Cortex of kidney (tissue), 1 donor: ENCODE data around the gene CHRND.

Experiments used
- DNase-seq: peaks from one replicate; lab custom pipeline; 2025; lab: John Stamatoyannopoulos, UW

The CHRND gene

DNA sequence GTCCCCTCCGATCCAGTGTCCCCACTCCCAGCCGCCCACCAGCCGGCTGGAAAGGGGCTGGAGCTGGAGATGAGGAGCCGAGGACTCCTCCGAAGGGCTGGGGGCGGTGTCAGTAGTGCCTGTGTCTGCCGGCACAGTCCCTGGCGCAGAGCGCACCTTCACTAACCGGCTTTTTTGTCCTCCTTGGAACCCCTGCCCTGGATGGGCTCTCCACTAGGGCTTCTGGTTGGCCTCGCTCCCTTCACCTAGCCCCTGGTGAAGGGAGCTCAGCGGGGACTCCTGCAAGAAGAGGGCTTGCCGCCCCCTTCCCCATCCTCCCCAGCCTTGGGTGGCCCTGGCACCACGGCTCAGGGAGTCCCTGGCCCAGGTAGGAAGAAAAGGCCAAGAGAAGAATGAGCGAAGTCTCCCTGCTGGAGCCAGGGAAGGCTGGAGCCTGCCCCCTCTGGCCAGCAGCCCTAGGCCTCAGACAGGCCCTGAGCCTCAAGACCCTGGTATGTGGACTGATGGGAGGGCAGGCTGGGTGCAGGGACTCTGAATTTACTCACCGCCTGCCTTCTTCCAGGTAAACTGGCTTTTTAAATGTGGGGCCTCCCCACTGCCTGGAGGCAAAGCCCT is 37.8 kb upstream of the CHRND start:
- no peak for DNase-seq

DNA sequence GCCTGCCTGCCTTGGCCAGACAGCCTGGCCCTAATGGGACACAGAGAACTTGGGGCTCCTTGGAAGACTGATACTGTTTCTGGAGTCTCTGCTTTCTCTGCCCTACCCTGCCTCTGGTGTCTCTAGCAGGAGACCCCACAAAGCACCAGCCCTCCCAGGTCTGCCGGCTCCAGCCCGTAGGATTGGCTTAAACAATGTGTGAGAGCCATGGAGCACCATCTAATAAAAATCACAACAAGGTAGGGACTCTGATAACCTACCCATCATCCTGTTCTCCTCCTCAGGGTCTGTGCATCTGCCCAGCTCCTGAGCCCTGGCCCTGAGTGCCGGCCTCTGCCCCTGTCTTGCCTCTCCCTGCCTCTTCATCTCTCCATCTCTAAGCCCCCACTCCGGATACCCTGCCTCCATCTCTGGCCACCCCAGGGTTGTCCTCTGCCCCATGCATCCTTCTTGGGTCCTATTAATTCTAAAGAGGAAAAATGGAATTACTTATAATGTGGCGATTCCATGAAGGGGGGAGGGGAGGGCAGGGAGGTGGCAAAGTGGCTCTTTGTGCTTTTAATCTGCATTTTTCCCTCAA is 37.1 kb upstream of the CHRND start:
- DNase-seq = no peak

DNA sequence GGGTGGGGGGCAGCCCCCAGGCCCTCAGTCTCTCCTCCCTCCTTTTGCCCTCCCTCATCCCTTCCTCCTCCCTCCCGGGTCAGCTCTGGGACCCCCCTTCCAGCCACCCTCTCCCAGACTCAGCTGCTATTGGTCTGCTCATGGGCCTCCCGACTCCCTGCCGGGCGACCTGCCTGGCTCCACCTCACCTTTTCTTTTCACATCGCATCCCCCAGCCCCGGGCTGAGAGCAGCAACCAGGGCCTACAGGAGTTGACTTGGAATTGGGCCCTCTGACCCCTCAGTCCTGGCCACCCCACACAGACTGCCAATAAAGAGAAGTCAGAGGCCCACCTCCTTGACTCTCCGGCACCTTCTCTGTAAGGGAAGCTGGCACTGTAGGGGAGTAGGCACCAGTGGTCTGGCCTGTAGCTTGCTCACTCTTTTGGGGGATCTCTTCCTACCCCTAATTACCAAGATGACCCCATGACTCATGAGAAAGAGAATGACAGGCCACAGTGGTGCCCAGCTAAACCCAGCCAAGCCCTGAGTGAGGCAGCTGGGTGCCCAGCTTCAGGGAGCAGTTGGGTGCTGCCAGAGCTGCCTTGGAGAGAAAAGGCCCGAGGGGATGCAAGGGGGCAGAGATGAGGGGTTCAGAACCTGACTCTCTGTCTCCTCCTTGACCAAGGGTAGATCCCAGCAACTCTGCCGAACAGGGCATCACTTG is 36.3 kb upstream of the CHRND start:
- DNase-seq = no peak

DNA sequence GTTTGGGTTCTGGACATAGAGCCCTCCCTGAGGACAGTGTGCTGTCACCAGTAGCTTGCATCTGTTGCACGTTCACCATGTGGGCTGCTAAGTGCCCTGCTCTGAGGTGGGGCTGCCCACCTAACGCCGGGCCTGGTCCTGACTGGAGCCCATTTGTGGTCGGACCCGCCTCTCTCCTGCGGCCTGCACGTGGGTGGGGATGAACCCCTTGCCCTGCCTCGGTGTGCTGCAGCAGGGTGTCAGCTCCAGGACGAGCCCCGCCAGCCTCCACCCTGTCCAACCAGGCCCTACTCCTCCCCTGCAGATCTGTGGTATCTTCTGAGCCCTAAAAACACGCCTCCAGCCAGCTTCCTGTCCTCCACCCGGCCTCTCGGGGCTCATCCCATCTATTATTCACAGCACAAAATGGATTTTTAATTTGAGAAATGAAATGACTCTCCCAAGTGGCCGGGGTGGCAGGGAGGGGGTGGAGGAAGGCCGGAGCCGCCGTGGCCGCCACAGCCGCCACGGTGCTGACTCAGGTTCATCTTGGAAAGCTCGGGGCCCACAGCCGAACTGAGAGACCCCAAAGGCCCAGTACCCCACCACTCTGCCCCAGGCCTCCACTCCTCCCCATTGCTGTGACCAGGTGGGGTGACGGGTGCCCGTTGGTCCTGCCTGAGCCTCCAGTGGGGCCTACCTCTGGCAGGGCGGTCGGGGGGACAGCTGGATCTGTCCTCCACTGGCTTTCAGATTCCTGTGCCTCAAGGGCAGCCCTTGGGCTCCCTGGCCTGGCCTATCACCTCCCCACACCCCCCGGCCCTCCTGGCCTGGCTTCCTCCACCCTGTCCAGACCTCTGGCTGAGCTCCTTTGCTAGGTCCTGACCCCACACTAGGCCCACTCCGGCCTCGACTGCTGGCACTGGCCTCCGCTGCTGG is 35.5 kb upstream of the CHRND start:
- no peak for DNase-seq

DNA sequence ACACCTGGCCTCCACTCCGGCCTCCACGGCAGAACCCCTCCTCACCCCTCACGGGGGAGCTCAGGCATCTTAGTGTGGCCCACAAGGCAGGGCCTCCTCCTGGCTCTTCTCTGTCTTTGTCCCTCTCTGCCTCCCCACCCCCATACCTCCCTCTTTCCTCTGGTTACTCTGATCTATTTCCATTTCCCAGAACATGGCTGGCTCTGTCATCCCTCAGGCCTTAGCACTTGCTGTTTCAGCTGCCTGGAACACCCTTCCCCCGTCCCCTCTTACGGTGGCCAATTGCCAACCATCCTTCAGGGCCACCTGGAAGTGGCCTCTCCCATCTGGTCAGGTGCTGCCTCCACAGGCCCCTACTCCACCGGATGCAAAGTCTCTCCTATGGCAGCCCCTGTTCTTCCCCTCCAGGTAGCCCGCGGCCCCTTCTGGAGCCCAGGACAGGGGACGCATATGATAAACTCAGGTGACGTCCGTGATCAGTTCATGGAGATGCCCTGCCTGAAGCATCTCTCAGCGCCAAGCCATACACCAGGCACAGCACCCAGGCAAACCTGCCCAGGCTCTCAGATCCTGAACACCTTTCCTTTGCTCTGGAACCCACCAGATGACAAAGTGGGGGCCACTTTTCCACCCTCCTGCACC is 34.7 kb upstream of the CHRND start:
- DNase-seq = no peak

DNA sequence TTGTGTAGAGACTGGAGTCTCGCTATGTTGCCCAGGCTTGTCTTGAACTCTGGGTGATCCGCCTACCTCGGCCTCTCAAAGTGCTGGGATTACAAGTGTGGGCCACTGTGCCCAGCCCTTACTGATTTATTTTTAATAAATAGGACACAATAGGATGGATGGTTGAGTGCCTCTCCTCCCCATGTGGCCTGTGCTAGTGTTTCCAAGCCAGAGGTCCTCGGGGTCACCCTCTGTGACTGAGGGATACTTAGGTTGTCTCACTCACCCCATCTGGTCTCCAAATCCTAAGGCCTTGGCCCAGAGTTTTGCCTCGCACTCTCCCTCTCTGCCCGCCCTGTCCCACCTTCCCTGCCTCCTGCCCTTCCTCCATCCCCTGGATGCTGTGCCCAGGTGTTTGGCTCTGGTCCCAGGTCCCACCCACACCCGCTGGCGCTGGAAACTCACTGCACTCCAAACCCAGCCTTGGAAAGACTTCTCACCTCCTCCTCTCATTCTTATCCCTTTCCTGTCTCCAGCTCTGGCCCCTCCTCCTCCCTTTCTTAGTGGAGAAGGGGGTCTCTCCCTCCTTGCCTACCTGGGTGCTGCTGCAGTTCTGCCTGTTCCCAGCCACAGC is 33.6 kb upstream of the CHRND start:
- DNase-seq = no peak

DNA sequence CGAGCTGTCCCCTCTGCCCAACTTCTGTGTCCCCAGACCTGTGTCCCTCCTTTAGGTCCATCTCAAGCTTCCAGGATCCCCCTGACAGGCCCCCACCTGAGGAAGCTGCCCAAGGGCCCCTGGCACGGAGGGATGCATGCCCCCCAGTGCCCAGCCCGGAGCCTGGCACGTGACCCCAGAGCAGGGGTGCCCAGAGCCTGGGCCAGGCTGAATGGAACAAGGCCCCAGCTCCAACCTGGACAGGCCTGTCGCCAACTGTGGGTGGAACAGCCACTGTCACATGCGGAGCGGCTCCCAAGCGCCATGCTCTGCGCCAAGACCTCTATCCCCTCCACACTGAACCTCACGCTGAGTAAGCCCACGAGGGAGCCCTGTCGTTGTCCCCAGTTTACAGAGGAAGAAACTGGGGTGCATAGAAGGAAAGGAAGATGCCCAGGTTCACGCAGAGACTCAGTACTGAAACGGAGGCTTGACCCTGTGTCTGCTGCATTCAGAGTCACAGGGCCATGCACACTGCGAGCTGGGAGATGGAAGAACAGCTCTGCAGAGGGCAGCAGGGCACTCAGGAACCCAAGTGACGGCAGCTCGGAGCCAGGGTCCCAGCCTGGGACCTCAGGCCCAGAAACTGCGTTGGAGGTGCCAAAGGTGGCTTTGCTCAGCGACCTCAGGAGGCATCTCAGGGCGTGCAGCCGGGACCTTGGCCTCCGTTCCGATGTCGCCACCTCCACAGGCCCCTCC is 32.8 kb upstream of the CHRND start:
- no peak for DNase-seq

DNA sequence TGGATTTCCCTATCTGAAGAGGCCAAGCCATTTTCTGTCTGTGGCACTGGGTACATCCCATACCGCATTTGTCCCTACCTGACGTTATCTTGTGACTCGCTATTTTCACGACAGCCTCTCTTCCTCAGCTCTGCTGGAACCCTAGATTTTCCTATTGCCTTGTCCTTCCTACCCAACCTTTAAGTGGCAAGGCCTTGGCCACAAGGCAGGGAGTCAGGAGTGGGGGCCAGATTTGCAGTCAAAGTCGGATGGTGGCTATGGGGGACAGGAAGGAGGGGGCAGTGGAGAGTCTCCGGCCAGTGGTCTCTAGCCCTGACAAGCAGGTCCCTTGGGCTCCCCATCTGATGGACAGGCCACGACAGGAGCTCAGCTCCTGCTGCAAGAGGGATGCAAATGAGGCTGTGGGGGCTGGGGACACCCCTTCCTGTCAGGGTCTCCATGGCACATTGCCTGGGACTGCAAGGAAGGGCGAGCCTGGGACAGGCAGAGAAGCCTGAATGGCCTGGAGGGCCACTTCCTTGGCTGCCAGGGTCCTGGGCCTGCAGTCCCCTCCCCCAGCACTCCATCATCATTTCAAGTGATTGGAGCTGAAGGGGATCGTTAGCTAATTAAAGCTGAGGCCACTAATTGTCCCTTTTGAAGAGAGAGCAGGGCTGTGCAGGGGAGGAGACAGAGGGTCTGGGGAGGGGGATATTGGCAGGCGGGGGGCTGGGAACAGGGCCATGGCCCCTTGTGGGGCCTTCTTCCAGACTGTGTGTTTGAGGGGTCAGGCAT is 32.1 kb upstream of the CHRND start:
- DNase-seq = no peak

DNA sequence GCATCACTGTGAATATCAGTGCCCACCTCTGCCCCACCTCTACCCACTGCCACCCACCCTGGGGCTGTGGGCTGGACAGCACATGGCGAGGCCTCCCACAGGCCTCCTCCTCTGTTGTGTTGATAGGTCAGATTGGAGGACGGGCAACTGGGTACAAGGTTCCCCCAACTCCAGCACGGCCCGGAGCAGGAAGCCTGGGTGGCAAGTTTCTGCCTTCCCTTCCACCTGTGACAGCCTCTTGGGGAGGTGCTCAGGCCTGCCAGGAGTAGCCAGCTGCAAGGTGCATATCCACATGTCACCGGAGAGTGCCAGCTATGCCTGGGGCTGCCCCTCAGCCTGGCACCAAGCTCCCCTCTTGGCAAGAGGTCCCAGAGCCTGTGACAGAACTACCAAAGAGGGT is 31.4 kb upstream of the CHRND start:
- DNase-seq = no peak

DNA sequence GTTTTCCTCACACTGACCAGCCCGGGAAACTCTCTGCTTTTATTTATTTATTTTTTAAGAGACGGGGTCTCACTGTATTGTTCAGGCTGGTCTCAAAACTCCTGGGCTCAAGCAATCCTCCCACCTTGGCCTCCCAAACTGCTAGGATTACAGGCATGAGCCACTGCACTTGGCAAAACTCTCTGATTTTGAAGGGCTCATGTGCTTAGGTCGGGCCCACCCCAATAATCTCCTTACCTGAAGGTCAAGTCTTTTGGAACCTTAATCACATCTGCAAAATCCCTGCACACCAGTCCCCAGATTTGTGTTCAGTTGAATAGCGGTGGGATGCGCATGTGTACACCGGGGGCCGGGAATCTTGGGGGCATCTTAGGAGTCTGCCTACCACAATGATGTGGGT is 30.7 kb upstream of the CHRND start:
- no peak for DNase-seq

DNA sequence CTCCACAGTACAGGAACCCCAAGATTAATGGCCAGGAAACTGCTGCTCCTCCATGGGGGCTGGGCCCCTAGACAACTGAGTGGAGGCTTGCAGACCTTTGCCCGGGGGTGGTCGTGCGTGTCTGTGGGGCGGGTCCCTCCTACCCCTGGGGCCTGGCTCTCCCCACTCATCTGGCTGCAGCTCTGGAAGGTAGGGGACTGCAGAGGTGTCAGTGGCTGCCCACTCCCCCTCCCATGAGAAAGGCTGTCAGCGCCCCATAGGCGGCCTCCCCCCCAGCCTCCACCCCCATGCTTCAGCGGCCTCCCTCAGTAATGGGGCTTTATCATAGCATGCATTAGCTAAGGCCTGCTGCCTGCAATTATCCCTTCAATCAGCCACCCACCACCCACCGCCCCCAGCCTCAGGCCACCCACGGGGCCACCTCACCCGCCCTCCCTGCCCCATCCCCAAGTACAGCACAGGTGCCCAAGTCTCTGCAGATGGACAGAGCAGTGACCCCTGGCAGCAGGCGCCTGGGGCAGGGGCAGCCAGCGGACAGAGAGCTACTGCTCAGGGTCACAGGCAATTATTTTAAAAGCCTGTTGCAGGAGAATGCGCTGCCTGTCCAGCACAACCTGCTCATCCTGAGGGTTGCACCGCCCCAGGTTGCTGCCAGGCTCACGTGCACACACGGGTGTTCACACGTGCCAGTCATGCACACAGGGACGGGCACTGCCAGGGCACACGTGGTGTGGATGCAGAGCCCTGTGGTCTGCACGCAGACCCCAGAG is 29.3 kb upstream of the CHRND start:
- DNase-seq = no peak

DNA sequence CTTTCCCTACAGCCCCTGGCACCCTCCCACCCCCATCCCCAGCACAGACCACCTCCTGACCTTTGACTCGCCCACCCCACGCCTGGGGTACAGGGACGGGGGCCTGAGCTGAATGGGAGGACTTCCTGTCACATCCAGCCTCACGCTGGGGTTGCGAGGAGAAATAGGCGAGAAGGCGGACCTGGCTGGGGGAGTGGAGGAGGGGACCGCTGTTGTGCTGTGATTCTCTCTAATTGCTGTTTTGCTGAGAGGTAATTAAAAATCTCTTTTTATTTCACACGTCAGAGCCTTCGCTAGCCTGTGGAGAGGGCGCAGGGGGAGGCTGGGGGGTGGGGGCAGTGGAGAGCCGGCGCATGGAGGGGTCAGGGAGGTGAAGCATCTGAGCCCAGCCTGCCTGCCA is 28.6 kb upstream of the CHRND start:
- DNase-seq = no peak

DNA sequence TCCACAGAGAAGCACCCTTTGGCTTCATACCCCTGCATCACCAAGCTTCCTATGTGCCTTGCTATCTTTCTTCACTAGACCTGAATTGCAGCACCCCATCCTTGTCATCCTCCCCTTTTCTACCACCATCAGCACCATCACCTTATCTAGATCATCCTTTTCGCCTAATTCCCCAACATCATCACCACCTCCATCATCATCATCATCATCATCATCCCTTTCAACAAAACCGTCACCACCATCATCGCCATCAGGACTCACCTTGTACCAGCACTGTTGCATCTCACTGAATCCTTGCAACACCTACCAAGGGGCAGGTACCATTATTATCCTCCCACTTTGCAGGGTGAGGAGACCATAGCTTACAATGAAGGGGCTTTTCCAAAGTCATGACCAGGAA is 27.5 kb upstream of the CHRND start:
- no peak for DNase-seq

DNA sequence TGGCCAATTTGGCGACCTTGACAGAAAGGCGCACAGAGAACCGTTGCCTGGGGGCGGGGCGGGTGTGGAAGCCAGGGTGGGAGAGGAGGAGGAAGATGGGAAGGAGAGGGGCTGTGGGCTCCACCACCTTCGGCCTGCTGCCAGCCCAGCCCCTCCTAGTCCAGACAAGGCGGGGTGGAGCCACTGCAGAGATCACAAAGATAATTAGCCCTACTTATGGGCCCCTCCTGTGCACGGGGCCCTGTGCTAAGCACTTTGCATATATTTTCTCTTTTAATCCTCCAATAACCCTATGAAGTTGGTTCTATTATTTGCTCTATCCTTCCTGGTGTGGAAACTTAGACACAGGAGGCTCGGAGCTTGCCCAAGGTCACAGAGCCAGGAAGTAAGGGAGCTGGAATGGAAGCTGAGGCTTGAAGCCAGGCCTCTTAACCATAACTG is 24.6 kb upstream of the CHRND start:
- no peak for DNase-seq

DNA sequence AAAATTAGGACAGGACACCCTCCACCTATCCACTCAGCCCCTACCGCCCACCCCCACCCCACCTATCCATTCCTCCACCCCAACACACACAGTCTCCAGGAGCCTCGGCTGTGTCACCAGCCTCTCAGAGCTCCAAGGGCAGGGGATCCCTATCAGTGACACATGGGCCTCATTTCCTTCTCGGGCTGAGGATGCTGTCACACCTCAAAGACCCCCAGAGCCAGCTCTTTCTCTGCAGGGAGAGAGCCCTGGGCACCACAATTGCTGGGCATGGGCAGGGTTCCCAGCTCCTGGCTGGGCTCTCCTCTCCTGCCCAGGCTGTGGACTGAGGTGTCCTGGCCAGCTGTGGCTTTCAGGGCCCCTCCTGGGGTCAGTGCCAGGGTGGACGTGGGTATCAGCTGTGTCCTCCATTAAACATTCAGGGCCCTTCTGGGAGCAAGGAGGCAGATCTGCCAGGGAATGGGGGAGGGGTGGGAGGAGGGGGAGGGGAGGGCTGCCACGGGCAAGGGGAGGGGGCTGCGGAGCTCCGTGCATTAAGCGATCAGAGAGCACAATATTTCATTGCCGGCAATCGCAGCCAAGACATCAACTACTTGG is 24.1 kb upstream of the CHRND start:
- DNase-seq = no peak

DNA sequence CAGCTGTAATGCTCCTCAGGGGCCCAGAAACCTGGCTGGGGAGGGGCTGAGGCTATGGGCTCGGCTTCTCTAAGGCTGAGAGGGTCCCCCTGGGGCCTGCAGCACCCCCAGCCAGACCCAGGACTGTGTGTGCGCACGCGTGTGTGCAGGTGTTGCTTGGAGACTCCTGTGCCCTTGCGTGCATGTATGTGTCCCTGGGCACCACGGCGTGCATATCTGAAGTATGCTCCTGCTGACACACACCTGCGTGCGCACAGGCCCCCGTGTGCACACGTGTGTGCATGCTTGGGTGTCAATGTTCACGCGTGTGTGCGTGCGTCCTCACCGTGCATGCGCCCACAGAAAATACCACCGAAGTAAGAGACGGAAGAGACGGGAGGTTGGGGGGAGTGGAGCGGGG is 23.4 kb upstream of the CHRND start:
- no peak for DNase-seq

DNA sequence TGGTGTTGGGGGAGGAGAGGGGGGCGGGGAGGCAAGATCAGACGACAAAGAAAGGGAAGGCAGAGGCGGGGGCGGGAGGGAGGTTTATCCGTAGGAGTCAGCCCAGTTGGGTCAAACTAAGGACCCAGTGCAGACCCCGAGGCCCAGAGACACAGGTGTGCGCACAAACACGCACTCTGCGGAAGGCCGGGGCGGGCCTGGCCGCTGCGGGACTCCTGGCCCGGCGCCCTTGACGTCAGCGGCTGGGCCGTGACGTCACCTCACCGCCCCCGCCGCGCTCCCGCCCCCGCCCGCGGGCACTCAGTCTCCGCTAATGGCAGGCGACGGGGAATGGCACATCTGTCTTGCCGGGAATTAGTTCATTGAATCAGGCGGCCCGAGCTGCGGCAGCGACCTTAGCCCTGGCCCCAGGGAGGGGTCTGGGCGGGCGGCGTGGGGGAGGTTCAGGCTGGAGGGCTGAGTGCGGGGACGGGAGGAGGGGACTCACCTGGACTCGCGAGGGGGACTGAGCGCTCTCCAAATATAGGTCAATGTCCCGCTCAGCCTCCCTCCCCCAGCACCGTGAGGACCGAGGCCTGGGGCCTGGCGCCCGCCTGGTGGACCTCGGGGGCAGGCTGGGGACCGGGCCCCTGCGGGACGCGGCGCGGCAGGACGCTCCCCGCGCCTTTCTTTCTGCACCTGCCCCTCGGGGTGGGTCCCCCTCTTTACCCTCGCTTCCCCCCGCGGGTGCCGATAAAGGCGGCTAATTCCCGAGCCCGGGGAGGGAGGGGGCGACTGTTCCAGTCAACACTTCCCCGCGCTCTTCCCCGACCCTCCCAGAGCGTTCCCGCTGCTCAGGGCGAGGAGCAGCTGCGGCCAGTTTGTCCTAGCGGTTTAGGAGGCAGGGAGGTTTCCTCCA is 22.8 kb upstream of the CHRND start:
- DNase-seq = no peak

DNA sequence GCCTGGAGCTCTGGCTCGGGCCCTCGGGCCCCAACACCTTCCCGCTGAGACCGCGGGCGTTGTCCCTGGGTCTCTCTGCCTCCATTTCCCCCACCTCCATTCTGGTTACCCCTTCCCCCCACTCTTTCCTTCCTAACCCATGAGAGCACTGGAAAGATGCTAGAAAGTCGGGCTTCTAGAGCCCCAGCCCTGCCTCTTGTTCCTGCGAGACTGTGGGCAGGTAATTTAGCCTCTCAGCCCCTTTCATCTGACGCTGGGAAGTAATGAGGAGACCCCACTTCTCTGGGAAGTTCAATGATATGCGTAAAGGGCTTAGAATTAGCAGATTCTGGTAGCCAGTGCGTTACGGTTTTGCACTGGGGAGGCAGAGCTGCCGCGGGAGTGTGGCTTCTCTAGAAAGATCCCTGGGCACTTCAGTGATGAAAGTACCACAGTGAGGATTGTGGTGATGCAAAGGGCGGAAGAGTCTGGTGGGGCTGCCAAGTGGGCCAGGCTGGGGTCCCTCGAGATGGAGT is 22.1 kb upstream of the CHRND start:
- no peak for DNase-seq
